Esophagus squamous epithelium (tissue), 5 donors: ENCODE data around the gene METTL21A. TPM values are rescaled to one million over a fixed set of nuclear protein-coding genes. Genes with fewer than 3 reads are reported as not detected.

ENCODE experiments used
- DNase-seq: peaks from one replicate; lab custom pipeline; 2025; lab: John Stamatoyannopoulos, UW
- H3K27ac ChIP-seq, 4 donors: fragments of 200-600 bp; sonication (generic); one replicate each; pipeline ENCODE4 v1.5.1; 2016 to 2019; ENCODE audit warnings: mild to moderate bottlenecking in 1 of 4
- H3K27me3 ChIP-seq, 4 donors: fragments of 200-600 bp; sonication (generic); 1 replicate in 3 of 4; 2 replicates in 1 of 4; pipeline versions ENCODE4 v1.5.1 to v1.6.0; 2017 to 2021; ENCODE audit warnings: antibody characterized with exemption in 1 of 4
- H3K36me3 ChIP-seq, 3 donors: fragments of 200-600 bp; sonication (generic); one replicate each; pipeline ENCODE4 v1.5.1; 2016 to 2019
- H3K4me1 ChIP-seq, 3 donors: fragments of 200-600 bp; sonication (generic); one replicate each; pipeline ENCODE4 v1.5.1; 2017 to 2019
- H3K4me3 ChIP-seq, 4 donors: fragments of 200-600 bp; sonication (generic); 1 replicate in 3 of 4; 2 replicates in 1 of 4; pipeline ENCODE4 v1.5.1; 2016 to 2019; ENCODE audit warnings: mild to moderate bottlenecking in 2 of 4, moderate library complexity in 1 of 4
- H3K9me3 ChIP-seq, 3 donors: fragments of 200-600 bp; sonication (generic); one replicate each; pipeline ENCODE4 v1.5.1; 2016 to 2019
- POLR2A ChIP-seq, 4 donors: fragments of 450-650 bp; IDR thresholded peaks; one replicate each; pipeline ENCODE4 v1.6.1; 2017; ENCODE audit warnings: antibody characterized with exemption in 4 of 4, mild to moderate bottlenecking in 4 of 4, moderate library complexity in 3 of 4
- WGBS, 2 donors: methylation state at CpG; one replicate each; pipeline ENCODE4 v1.1.5; 2018; 5-methylcytosine and 5-hydroxymethylcytosine counted together
- intact Hi-C: fragments of 100-400 bp; cut with DNase I; formaldehyde crosslinking; loops from one replicate; pipeline ENCODE4 v1.15.0; 2022
- total RNA-seq, 4 donors: library from RNA; depleted of rRNA; stranded (reverse); fragments of >200 nt; gene quantifications; one replicate each; pipeline ENCODE4 v1.1.0, GENCODE V29; 2016
- TF ChIP-seq, protein P1 (sequence below), 6 experiments: fragments of 450-650 bp in 4 of 6; fragments of 200-600 bp in 2 of 6; sonication (generic) in 2 of 6; IDR thresholded peaks; one replicate each; pipeline ENCODE4 v1.5.1; 2016 to 2019; ENCODE audit warnings: antibody characterized with exemption in 6 of 6, mild to moderate bottlenecking in 4 of 6, moderate library complexity in 4 of 6
- donor health status: DM: yes; HTN: yes; CAD: no.

METTL21A gene
- total RNA-seq, 4 donors from 2014 or later: 7.1 to 35.8 (median 10.4) TPM

DNA sequence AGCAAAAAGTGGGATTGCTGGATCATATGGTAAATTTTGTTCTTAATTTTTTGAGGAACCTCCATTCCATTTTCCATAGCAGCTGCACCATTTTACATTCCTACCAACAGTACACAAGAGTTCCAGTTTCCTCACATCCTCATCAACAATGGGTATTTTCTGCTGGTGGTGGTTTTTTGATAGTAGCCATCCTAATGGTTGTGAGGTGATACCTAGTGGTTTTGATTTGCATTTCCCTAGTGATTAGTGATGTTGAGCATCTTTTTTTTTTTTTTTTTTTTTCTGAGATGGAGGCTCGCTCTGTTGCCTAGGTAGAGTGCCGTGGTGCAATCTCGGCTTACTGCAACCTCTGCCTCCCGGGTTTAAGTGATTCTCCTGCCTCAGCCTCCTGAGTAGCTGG is 30.5 kb downstream of the METTL21A start:
- H3K27me3 ChIP-seq: no peaks in the 10 kb centered on the region
- no peak for TF ChIP-seq POLR2A (IDR thresholded peaks at IDR 0.05)
- TF ChIP-seq, protein P1, sequence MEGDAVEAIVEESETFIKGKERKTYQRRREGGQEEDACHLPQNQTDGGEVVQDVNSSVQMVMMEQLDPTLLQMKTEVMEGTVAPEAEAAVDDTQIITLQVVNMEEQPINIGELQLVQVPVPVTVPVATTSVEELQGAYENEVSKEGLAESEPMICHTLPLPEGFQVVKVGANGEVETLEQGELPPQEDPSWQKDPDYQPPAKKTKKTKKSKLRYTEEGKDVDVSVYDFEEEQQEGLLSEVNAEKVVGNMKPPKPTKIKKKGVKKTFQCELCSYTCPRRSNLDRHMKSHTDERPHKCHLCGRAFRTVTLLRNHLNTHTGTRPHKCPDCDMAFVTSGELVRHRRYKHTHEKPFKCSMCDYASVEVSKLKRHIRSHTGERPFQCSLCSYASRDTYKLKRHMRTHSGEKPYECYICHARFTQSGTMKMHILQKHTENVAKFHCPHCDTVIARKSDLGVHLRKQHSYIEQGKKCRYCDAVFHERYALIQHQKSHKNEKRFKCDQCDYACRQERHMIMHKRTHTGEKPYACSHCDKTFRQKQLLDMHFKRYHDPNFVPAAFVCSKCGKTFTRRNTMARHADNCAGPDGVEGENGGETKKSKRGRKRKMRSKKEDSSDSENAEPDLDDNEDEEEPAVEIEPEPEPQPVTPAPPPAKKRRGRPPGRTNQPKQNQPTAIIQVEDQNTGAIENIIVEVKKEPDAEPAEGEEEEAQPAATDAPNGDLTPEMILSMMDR (IDR thresholded peaks at IDR 0.05): no peak
- H3K4me3 ChIP-seq: no peak overlapping the region
- DNase-seq: no peak
- no peak overlapping the region for H3K27ac ChIP-seq
- H3K36me3 ChIP-seq: peaks cover 3 to 87% (median 9%) of the 10 kb centered on the region in 3 donors
- 89 to 94% methylated on average over 4 of the region's 4 CpGs for whole genome bisulfite sequencing, 2 donors
- H3K4me1 ChIP-seq: no peaks in the 10 kb centered on the region
- peaks cover 0 to 17% (median 0%) of the 10 kb centered on the region in 3 donors for H3K9me3 ChIP-seq
- intact Hi-C loops: no loop called here

DNA sequence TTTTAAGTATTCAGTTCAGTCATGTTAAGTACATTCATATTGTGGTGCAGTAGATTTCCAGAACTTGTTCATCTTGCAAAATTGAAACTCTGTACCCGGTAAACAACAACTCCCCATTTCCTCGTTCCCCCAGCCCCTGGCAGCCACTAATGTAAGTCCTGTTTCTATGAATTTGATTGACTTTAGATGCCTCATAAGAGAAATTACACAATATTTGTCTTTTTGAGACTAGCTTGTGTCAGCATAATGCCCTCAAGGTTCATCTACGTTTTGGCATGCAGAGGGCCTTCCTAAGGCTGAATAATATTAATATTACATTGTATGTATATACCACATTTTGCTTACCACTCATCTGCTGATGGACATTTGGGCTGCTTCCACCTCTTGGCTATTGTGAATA is 30.9 kb downstream of the METTL21A start:
- H3K9me3 ChIP-seq: peaks cover 0 to 17% (median 0%) of the 10 kb centered on the region in 3 donors
- H3K27me3 ChIP-seq: no peaks in the 10 kb centered on the region
- H3K4me1 ChIP-seq: no peaks in the 10 kb centered on the region
- DNase-seq: no peak
- intact Hi-C loops: no loop called here
- TF ChIP-seq, protein P1 (IDR thresholded peaks at IDR 0.05): no peak
- no peak for TF ChIP-seq POLR2A (IDR thresholded peaks at IDR 0.05)
- no peak overlapping the region for H3K27ac ChIP-seq
- H3K36me3 ChIP-seq: peaks cover 3 to 91% (median 9%) of the 10 kb centered on the region in 3 donors
- 34 to 44% methylated on average over 3 of the region's 3 CpGs for WGBS, 2 donors
- H3K4me3 ChIP-seq: no peak overlapping the region

DNA sequence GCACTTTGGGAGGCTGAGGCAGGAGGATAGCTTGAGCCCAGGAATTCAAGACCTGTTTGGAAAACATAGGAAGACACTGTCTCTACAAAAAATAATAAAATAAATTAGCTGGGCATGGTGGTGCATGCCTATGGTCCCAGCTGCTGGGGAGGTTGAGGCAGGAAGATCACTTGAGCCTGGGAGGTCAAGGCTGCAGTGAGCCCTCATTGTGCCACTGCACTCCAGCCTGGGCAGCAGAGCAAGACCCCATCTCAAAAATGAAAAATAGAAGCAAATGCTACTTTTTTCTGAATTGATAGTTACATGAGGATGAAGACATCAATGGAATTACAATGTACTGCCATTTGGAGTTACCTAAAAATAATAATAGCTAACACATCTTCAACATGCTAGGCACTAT is 31.9 kb downstream of the METTL21A start:
- Histone ChIP-seq H3K27me3 (no peaks in the 10 kb centered on the region), H3K27ac (no peak overlapping the region), H3K4me1 (no peaks in the 10 kb centered on the region), H3K36me3 (peaks cover 3 to 96% (median 9%) of the 10 kb centered on the region in 3 donors), H3K4me3 (no peak overlapping the region), H3K9me3 (peaks cover 0 to 17% (median 0%) of the 10 kb centered on the region in 3 donors)
- TF ChIP-seq POLR2A (IDR thresholded peaks at IDR 0.05): no peak
- TF ChIP-seq, protein P1 (IDR thresholded peaks at IDR 0.05): no peak
- DNase-seq: no peak
- intact Hi-C loops: no loop called here

DNA sequence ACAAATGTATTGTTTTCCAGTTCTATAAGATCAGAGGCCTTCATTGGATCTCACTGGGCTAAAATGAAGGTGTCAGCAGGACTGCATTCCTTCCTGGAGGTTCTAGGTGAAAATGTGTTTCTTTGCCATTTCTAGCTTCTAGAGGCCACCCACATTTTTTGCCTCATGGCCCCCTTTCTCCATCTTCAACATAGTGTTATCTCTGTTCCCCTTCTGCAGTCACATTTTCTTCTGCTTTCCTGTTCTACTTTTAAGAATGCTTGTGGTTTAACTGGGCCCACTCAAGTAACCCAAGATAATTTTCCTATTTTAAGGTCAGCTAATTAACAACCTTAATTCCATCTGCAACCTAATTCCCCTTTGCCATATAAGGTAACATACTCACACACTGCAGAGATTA is 36.1 kb downstream of the METTL21A start:
- TF ChIP-seq, protein P1 (IDR thresholded peaks at IDR 0.05): no peak
- H3K27me3 ChIP-seq: no peaks in the 10 kb centered on the region
- H3K27ac ChIP-seq: no peak overlapping the region
- H3K9me3 ChIP-seq: peaks cover 0 to 17% (median 0%) of the 10 kb centered on the region in 3 donors
- H3K4me1 ChIP-seq: no peaks in the 10 kb centered on the region
- intact Hi-C loops: no loop called here
- H3K4me3 ChIP-seq: no peak overlapping the region
- H3K36me3 ChIP-seq: peaks cover 3 to 87% (median 15%) of the 10 kb centered on the region in 3 donors
- DNase-seq: no peak

DNA sequence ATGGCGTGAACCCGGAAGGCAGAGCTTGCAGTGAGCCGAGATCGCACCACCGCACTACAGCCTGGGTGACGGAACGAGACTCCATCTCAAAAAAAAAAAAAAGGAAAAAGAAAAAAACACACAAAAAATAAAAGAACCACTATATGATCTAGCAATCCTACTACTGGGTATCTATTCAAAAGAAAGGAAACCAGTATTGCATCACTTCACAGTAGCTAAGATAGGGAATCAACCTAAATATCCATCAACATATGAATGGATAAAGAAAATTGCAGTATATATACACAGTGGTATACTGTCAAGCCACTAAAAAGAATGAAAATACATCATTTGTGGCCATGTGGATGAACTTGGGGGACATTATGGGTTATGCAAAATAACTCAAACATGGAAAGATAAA is 37.9 kb downstream of the METTL21A start:
- no peaks in the 10 kb centered on the region for H3K27me3 ChIP-seq
- H3K9me3 ChIP-seq: peaks cover 0 to 12% (median 0%) of the 10 kb centered on the region in 3 donors
- H3K4me1 ChIP-seq: no peaks in the 10 kb centered on the region
- 95 to 96% methylated on average over 5 to 7 of the region's 7 CpGs for whole genome bisulfite sequencing, 2 donors
- peaks cover 3 to 89% (median 15%) of the 10 kb centered on the region in 3 donors for H3K36me3 ChIP-seq
- intact Hi-C loops: no loop called here
- no peak overlapping the region for H3K4me3 ChIP-seq
- no peak for TF ChIP-seq POLR2A (IDR thresholded peaks at IDR 0.05)
- no peak overlapping the region for H3K27ac ChIP-seq
- no peak for DNase-seq

DNA sequence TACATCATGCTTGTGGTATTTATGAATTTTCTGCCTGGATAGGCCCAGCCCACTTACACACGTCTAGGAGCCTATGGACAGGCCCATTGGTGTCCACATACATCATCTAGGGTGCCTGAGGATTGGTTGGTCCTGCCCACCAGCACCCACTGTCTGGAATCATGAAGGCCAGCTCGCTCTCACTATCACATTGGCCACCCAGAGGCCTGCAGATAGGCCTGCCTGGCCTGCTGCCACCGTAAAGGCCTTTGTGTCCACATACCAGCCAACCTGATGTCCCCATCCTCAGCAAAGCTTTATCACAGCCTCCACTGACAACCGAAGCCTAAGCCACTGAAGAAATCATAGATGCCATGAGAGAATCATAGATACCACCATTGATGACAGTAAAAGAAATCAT is 40.2 kb downstream of the METTL21A start:
- Histone ChIP-seq H3K9me3 (no peaks in the 10 kb centered on the region), H3K27ac (no peak overlapping the region), H3K4me1 (no peaks in the 10 kb centered on the region), H3K27me3 (no peaks in the 10 kb centered on the region), H3K36me3 (peaks cover 0 to 89% (median 15%) of the 10 kb centered on the region in 3 donors), H3K4me3 (no peak overlapping the region)
- TF ChIP-seq, protein P1 (IDR thresholded peaks at IDR 0.05): no peak
- TF ChIP-seq POLR2A (IDR thresholded peaks at IDR 0.05): no peak
- 94 to 100% methylated on average over 4 of the region's 4 CpGs for WGBS, 2 donors
- intact Hi-C loops: no loop called here
- no peak for DNase-seq
